AG20443 (cell line): ENCODE data around the gene HERC2.
A peak's percentile ranks its signal among the peaks of the same experiment; 100 is the strongest.

ENCODE experiments used
- DNase-seq: peaks from one replicate; pipeline ENCODE4 v3.0.0; 2012; ENCODE audit warnings: low spot score, mixed read lengths

Gene HERC2

DNA sequence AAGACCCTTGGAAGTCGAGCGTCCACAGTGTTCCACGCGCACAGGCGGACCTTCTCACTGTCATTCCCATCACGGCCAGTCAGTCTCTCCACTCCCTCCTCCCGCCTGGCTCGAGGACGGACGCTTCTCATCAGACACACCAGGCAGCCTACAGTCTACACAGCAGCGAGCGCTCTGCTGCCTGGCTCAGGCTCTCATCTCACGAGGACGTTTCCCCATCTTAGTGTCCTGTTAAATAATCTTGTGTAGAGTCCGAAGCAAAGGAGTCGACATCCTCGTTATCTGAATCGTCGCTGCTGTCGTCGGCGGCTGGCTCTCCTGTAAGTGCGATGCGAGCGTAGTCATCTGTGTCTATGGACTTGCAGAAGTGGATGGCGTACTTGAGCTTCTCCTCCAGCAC is 210.4 kb downstream of the HERC2 start:
- DNase-seq = no peak

DNA sequence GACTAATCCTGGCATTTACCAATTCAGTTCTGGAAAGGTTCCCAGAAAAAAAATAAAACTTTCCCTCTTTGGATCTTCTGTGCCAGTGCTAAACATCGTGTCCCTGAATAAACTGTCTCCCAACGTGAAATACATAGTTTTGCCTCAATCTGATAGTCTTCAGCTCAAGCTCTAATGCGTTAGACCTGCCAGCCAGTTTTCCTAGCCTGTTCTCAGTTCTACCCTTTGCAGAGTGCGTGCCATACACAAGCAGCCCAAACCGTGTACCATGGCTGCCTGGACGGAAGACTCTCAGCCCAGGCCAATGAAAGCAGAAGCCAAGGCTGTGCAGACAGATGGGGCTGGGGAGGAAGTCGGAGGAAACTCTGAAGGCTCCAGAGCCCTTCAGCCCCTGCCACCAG is 211.5 kb downstream of the HERC2 start:
- no peak for DNase-seq

DNA sequence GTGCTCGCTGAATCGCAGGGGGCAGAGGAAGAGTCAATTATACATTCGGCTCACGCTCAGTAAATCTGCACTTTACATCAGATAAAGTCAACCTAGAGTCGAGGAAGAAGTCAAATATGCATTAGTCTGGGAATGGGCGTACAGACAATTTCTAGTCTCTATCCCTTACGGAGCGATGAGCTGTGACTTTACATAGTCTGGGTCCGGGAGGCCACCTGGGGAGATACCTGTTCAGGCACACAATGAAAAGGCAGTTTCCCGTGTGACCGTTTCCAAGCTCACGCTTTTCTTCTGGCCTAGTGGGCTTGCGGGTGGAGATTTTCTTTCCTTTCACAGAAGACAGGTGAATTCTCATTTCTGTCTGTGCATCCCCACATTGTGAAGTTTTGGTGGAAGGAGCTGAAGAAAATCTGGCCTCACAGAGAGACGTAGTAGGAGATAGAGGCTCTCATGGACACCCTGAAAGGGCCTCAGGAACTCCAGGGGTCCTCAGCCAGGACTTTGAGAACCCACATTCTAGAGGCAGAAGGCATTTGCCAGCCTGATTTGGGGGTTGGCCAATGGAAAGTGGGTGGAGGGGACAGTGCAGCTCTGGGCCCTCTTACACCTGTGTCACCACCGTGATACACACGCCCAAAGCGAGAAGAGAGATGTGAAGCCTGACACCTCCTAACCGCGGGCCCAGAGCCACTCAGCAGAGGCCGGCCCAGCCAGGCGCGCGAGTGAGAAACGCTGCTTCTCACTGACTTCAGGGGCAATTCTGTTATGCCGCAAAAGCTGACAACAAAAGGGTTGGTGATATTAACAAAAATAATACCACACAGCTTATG is 212.1 kb downstream of the HERC2 start:
- no peak for DNase-seq

DNA sequence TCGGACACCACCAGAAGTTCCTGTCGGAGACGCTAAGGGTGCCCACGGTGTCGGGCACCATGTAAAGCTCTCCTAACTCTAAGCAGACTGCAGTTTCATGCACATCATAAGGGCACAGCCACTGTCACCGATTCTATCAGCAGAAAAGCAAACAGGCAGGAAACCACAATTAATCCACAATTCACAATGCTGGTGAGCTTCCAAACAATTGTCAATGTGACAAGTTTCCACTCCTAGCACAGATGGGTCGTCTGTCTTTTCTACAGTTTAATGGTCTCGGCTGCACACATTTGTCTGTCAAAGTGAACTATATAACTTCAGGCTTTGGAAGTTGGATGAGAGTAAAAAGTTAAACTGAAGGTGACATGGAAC is 214.1 kb downstream of the HERC2 start:
- DNase-seq = no peak

DNA sequence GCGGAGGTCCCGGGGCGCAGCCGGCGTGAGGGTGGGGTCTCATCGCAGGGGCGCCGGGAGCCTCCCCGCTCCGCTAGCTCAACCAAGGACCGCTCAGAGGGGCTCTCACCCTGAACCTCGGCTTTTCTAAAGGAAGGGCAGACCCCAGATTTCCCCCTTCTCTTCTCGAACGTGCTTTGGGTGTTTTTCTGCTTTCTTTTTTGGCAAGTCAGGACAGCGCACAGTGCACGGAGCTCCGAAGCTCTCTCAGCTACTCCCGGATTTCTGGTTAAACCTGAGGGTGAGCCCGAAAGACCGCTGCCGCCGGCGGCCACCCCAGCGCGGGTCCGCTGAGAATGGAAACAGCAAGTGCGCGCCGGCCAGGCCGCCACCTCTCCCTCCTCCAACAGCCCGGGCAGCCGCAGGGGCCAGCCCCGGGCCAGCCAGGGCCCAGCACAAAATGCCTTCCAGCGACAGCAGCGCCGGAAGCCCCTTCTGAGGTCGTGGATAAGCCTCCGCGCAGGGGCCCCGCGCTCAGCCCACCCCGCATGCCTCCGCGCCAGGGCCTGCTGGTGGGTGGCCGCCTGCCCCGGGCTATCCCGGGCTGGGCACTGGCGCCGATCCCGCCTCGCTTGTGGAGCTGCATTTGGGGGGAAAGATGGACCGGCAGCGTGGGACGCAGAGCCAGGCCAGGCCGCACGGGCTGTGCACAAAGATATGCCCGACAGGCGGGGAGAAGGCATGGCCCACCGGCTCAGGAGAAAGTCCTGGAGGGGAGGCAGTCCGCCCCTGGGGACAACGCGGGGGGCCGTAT is 214.7 kb downstream of the HERC2 start:
- peak; percentile 56 for DNase-seq

DNA sequence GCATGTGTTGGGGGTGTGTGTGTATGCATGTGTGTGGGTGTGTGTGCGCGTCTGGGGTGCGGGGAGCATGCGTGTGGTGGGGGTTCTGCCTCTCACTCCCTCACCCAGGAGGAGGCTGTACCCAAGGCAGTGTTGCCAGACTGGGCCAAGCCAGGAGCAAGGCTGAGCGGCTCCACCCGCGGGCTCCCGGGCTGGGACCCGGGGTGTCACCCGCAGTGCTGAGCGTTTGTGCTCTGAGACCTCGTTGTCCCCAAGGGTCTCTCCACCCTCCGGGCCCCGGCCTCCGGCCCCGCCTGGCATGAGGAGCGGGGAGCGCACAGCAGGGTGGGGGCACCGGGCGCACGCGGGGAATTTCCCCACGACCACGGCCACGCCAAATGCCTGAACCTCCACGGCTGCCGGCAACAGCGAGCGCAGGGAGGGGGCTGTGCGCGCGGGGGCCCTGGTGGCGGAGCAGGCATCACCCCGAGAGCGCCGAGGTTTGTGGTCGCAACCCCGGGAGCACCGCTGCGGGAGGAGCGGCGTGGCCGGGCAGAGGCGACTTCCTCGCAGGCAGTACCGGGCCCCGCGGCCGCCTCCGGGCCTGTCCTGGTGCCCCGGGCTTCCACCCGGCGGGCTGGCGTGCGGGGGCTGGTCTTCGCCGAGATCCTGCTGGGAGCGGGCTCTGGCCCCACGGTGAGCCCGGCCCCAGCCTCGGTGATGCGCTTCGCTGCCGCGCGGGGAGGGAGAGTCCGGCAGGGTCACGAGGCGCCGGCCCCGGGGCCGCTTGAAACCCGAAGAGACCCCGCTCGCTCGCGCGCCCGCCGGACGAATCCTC is 215.5 kb downstream of the HERC2 start:
- DNase-seq = peak; percentile 63

DNA sequence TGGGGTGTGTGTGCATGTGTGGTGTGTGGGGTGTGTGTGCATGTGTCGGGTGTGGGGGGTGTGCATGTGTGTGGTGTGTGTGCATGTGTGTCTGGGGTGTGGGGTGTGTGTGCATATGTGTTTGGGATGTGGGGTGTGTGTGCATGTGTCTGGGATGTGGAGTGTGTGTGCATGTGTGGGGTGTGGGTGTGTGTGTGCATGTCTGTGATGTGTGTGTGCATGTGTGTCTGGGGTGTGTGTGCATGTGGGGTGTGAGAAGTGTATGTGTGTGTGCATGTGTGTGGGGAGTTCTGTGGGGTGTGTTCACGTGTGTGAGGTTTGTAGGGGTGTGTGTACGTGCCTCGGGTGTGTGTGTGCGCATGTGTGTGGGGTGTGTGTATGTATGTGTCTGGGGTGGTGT is 216.2 kb downstream of the HERC2 start:
- no peak for DNase-seq

DNA sequence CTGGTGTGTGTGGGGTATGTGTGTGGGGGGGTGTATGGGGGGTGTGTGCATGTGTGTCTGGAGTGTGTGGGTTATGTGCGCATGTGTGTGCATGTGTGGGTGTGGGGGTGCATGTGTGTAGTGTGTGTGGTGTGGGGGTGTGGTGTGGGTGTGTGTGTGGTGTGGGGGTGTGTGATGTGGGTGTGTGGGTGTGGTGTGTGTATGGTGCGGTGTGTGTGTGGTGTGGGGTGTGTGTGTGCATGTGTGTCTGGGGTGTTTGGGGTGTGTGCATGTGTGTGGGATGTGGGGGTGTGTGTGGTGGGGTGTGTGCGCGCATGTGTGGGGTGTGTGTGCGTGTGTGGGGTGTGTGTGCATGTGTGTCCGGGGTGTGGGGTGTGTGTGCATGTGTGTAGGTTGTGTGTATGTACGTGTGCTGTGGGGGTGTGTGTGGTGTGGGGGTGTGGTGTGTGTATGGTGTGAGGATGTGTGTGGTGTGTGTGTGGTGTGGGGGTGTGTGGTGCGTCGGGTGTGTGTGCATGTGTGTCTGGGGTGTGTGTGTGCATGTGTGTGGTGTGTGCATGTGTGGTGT is 216.7 kb downstream of the HERC2 start:
- DNase-seq = no peak

DNA sequence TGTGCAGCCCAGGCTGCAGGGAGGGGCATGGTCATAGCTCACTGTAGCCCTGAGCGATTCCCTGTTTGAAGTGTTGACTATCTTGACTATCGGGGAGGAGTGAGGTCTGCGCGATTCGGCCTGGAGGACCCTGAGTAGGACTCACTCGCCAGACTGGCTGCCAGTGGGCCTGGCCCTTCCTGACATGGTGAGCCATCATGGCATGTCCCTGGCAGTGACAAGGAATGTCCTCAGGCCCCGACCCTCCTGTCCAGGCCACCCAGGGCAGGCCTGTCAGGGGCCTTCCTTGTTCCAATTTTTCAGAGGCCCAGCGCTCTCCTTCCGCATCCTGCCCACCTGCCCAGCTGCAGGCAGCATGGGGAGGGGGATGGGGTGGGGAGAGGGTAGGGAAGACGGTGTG is 217.7 kb downstream of the HERC2 start:
- DNase-seq = no peak

DNA sequence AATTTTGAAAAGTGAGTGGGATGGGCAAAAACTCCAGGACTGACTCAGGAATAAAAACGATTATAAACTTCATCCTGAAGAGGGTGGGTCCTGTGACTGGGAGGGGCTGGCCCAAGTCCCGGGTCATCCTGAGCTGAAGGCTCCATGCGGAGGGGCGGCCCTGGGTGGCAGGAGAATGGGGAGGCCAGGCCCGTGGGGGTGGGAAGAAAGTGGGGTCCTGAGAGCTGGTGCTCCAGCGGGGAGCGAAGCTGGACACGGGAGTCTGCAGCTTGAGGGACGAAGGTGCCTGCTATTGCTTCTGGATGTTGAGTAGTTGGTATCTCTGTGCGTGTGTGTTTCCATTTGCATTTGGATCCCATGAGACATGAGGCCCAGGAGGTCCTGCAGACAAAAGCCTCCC is 218.1 kb downstream of the HERC2 start:
- no peak for DNase-seq

DNA sequence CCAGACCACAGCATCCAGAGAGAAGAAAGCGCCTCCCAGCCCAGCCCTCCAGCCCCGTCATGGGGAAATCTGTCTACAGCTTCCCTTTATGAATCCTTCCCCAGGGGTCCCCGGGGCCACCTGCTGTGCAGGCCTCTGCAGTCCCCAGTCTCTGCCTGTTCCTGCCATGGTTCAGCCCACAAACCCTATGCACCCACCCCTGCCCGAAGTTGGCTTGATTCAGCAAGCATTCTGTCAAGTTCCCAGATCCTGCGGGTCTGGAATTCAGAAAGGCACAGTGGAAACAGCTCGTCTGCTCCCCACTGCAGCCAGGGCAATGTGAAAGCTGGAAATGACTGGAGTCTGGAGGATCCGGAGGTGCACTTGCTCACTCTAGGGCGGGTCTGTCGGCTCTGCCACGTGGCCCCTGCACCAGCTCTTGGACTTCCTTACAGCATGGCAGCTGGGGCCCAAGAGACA is 220.0 kb downstream of the HERC2 start:
- DNase-seq = no peak

DNA sequence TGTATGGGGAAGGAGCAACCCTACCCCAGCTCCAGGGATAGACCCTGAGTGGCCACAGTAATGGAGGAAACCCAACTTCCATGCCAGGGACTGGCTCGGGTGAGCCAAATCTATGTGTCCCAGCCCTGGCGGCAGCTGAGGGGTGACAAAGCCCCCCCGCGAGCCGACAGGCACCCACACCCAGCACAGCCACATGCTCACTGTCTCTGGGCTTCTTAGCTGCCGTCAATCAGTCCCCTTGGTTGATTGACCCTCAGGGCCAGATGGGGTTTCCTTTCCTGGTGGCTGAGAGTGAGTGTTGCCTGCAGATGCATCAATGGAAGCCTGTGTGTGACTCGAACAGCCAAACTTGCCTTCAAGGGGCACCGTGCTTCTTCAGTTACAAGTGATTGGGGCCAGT is 220.8 kb downstream of the HERC2 start:
- DNase-seq = no peak

DNA sequence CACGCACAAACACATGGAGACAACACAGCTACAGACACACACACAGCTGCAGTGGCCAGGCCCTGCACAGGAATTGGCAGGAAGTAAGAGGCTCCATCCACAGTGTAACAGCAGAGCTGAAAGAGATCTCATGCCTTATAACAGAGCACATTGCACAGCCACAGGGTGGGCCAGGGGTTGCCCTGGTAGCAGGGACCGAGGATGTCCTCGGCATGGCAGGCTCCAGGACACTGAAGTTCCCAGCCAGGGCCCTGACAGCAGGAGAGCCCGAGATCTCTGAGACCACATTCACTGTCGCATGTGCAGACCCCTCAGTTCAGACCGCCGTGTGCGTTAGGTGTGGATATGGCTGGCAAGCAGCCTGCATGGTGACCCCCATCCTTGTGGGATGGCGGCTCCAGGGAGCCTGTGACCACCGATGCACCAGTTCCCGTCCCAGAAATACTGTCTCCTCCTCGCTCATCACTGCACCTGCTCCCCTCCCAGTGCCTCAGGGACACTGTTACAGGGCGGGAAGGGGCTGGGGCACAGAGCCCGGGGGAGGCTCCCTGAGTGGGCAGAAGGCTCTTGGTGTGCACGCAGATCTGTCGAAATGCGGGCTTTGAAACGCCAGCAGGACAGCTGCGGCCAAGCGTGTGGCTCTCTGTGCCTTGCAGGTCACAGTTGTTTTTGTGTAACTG is 221.3 kb downstream of the HERC2 start:
- no peak for DNase-seq

DNA sequence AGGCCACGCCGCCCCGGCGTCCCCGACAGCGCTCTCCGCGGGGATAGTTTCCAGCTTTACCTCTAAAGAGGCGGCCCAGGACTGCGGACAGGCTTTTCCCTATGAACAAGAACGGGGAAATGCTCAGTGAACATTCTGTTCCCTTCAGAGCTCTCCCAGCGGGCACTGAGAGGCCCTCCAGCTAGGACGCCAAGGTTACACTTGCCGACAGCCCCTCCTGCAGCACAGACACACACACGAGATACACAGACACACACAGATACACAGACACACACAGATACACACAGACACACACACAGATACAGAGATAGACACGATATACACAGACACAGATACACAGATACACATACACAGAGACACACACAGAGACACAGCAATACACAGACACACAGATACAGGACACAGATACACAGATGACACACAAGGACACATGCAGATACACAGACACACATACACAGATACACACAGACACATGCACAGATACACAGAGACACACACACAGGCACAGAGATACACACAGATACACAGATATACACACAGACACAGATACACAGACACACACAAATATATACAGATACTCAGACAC is 222.3 kb downstream of the HERC2 start:
- DNase-seq = no peak

DNA sequence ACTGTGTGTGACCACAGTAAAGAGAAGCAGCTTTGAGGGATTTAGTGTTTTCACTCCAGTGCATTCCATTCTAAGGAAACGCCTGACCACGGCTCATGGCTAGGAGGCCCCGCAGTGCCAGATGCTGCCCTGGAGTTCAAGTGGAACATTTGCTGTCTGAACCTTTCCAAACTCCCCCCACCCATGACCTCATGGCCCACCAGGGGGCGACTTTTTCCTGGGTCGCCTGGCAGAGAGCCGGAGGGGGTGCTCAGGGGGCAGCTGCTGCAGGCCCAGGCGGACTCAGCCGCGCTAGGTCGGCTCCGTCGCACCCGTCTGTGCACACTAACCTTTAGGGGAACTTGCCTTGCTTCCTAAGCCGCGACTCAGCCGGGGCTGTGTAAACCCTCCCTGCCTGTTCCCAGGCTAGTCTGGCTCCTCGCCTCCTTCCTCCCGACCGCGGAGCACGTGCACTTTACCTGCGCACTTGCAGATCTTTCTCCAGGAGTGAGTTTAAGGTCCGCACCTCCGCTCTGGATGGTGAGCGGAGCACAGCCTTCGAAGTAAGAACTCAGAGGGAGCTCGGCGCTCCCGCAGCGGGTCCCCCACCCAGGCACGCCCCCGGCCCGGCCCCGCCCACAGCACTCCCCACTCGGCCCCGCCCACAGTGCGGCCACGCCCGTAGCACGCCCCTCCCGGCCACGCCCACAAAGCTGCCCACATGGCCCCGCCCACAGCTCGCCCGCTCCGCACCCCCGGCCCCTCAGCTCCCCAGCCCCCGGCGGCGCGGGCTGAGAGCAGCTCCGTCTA is 223.0 kb downstream of the HERC2 start, which contains the start of gene OCA2:
Gene OCA2, minus strand, starts transcription at position 550 of the 789 bp plus-strand sequence. CDS start 17,441 bp downstream, outside the sequence.
- peak; percentile 75 for DNase-seq

DNA sequence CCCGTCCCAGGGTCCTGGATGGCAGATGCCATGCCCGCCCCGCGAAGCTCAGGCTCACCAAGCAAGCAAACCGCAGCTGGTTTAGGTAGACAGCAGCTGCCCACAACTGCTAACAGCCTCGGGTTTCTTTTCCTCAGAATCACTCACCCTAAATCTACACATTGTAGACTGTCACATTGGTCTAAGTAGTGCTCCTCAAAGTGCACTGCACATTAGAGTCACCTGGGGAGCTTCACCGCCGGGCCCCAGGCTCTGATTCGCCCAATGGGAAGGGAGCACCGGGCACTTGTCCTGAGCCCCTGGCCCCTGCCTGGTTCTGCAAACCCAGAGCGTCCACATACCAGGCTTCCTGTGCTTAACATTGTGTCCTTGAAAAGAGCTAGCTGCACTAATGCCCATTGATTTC is 223.6 kb downstream of the HERC2 start:
- DNase-seq = no peak

DNA sequence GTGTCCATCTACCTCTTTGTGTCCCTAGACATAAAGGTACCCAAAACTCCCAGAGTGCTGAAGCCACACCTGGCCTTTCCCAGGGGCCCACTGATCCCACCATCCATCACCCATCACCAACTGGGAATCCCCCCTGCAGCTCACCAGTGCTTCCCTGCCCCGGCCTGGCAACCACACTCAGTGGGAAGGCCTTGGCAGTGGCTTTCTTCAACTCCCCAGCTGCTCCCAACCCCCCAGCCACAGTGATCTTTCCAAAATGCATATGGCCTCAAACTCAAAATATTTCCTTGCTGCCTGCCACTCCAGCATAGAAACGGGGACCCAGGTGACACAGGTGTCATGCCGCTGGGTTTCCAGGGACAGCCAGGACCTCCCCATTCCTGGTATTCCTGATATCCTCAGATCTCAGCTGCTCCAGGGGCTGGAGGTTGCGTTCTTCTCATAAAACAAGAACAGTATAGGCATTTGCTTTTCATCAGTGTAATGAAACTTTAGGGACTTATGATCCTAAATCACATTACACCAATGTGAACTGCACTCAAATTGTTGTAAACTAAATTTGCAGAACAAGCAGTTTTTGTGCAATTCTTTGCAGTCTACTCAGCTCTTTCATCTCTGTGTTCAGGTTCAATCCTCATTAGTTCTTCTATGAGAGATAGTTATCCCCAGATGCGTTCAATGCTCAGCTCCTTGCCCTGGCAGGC is 224.2 kb downstream of the HERC2 start:
- no peak for DNase-seq

DNA sequence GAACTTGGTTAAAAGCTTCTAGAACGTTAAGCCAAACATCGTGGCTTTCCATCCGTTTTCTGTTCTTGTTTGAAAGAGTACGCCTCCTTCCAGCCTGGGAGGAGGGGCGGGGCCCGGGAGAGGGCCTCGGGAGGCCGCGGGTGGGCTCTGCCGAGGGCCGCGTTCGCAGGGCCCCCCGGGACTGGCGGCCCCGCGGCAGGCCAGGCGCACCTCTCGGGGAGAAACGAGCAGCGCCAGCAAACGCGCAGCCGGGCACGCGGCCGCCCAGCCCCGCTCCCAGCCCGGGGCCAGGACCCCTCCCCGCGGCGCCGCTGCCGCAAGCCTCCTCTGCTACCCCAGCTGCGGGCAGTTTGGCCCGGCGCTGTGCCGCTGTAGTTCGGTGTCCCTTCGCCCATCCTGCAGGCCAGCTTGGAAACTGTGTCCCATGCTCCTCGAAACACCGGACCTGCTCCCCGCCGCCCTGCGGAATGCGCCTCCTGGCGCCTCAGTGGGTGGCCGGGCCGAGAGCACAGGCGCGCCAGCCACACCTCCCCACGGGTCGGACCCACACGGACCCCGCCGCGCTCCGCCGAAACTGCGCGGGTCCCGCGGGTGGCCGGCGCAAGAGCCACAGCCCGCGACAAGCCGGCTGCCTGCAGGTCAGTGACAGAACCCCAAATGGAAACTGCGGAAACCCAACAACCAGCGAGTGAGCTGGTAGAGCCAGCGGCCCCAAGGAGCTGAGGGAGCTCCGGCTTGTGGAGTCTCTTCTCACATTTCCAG is 225.1 kb downstream of the HERC2 start:
- DNase-seq = peak; percentile 39

DNA sequence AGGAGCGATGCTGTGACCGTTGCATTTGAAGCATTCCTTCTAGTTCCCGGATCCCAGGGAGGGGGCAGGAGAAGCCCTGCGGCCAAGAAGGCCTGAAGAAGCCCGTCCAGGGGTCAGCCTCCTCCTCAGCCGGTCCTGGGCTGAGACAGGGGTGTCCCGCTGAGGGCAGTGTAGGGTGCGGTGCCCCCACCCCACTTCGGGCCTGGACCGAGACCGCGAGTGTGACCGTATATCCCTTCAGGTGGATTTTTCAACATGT is 225.6 kb downstream of the HERC2 start:
- no peak for DNase-seq
